Heart left ventricle (tissue), 16 donors: ENCODE data around the gene SUMO3. TPM values are rescaled to one million over a fixed set of nuclear protein-coding genes. Genes with fewer than 3 reads are reported as not detected.

Experiments
- ATAC-seq, 4 donors: fragments of 200-7000 bp; cut with Tn5 transposase; one replicate each; pipeline ENCODE4 v1.9.1; 2020 to 2022; ENCODE audit warnings: moderate library complexity in 4 of 4, mild to moderate bottlenecking in 3 of 4, moderate number of reproducible peaks in 1 of 4
- DNase-seq, 5 donors: peaks; one replicate each; pipeline ENCODE4 v3.0.0-alpha.2; 2020
- H3K27ac ChIP-seq, 12 donors: fragments of 200-600 bp; sonication (generic) in 4 of 12; one replicate each; pipeline versions ENCODE4 v1.5.0 to v1.8.0; 2016 to 2022; ENCODE audit warnings: mild to moderate bottlenecking in 2 of 12
- H3K27me3 ChIP-seq, 9 donors: fragments of 200-600 bp; sonication (generic) in 2 of 9; one replicate each; pipeline versions ENCODE4 v1.5.1 to v1.8.0; 2016 to 2022; ENCODE audit warnings: mild to moderate bottlenecking in 3 of 9
- H3K36me3 ChIP-seq, 9 donors: fragments of 200-600 bp; sonication (generic) in 2 of 9; one replicate each; pipeline versions ENCODE4 v1.5.0 to v1.8.0; 2018 to 2022; ENCODE audit warnings: mild to moderate bottlenecking in 2 of 9
- H3K4me1 ChIP-seq, 12 donors: fragments of 200-600 bp; sonication (generic) in 4 of 12; one replicate each; pipeline versions ENCODE4 v1.5.0 to v1.8.0; 2016 to 2022; ENCODE audit warnings: mild to moderate bottlenecking in 3 of 12
- H3K4me3 ChIP-seq, 12 donors: fragments of 200-600 bp; sonication (generic) in 4 of 12; one replicate each; pipeline versions ENCODE4 v1.5.0 to v1.8.0; 2017 to 2022; ENCODE audit warnings: mild to moderate bottlenecking in 9 of 12, moderate library complexity in 4 of 12
- H3K9me3 ChIP-seq, 12 donors: fragments of 200-600 bp; sonication (generic) in 4 of 12; one replicate each; pipeline versions ENCODE4 v1.5.0 to v1.8.0; 2016 to 2022; ENCODE audit warnings: mild to moderate bottlenecking in 1 of 12
- CTCF ChIP-seq, 12 donors: fragments of 200-600 bp; sonication (generic) in 4 of 12; IDR thresholded peaks; one replicate each; pipeline versions ENCODE4 v1.5.0 to v1.8.0; 2018 to 2022; ENCODE audit warnings: antibody characterized with exemption in 12 of 12, mild to moderate bottlenecking in 5 of 12
- POLR2A ChIP-seq, 2 donors: fragments of 450-650 bp; IDR thresholded peaks; one replicate each; pipeline ENCODE4 v1.6.1; 2017; ENCODE audit warnings: antibody characterized with exemption in 2 of 2, mild to moderate bottlenecking in 2 of 2, moderate library complexity in 2 of 2
- WGBS, 4 donors: extraction: QIAGEN DNeasy Blood & Tissue Kit in 2 of 4; methylation state at CpG; one replicate each; pipeline versions ENCODE4 v1.1.5 to v1.1.7; 2013 to 2018; 5-methylcytosine and 5-hydroxymethylcytosine counted together
- intact Hi-C, 10 donors: fragments of 100-400 bp; cut with DNase I; formaldehyde crosslinking; loops; one replicate each; pipeline versions ENCODE4 v1.11.1 to v1.14.2; 2022
- polyA plus RNA-seq, 2 donors: library from polyadenylated mRNA; stranded (reverse); fragments of 200-250 nt; gene quantifications; one replicate each; pipeline ENCODE4 v1.2.3, GENCODE V29; 2013
- total RNA-seq, 9 donors: library from RNA; depleted of rRNA in 2 of 9; stranded (reverse); fragments of >200 nt in 2 of 9; fragmentation: NEBNext Ultra II Directional in 3 of 9; extraction: Animal tissue kit (Norgen Biotek cat#: 25700) in 3 of 9; gene quantifications; one replicate each; pipeline versions ENCODE4 v1.1.0 to v1.2.4, GENCODE V29; 2016 to 2023
- donor health status: ischemic (EF 13 %, LVEDD 7.1; RV severe dilation, severe dysfunction).
- donor health status: healthy with polysubstance abuse.
- donor health status: DM: no; HTN: yes; CAD: no.
- donor health status: DM: no; HTN: no; CAD: no.
- donor health status: ischemic (EF 25% LVEDD 6.9; RV normal size, moderate dysfunction).
- donor health status: ischemic (EF 25% LVEDD 5.7; RV mildly dilated, moderate dysfunction).
- donor health status: healthy.
- donor health status: DM: yes; HTN: yes; CAD: no.
- donor health status: ischemic (EF 35%, LVEDD 5.7; RV mildly dilated, moderate dysfunction).
- donor health status: nonischemic (EF 11% LVEDD 7.7; RV severe dilation, severe dysfunction).
- donor health status: DM: yes; HTN: yes; CAD: no.
- donor health status: PGD.
- donor health status: ischemic (EF 29% LVEDD 5.4; RV normal size, mild dysfunction).
- donor health status: nonischemic (EF 23%, LVEDD 6.1; RV moderate dilation, normal function).

SUMO3 gene
- total and polyA plus RNA-seq, 11 donors, result 22.0 to 108 (median 78.1) TPM

GRCh38 chr21:44784810-44785209 lies 33.1 kb downstream of the SUMO3 start:
- H3K4me3 ChIP-seq, result no peak overlapping the region
- 96 to 98% (median 97%) methylated on average over 6 of the region's 6 CpGs; no CpG with 5 or more reads in 1 of the 4 donors for whole genome bisulfite sequencing, 4 donors
- no peaks in the 10 kb centered on the region for H3K27me3 ChIP-seq
- ATAC-seq (peak in 1 of 4 donors; percentile 24), DNase-seq (no peak)
- H3K36me3 ChIP-seq, result peaks cover 0 to 33% (median 16%) of the 10 kb centered on the region in 9 donors
- no peak for TF ChIP-seq CTCF (IDR thresholded peaks at IDR 0.05)
- intact Hi-C loops, result no loop called here
- peaks cover 0 to 14% (median 0%) of the 10 kb centered on the region in 12 donors for H3K4me1 ChIP-seq
- no peaks in the 10 kb centered on the region for H3K9me3 ChIP-seq
- no peak overlapping the region for H3K27ac ChIP-seq

- Histone ChIP-seq H3K27ac (no peak overlapping the region), H3K4me3 (no peak overlapping the region), H3K36me3 (peaks cover 0 to 38% (median 20%) of the 10 kb centered on the region in 9 donors), H3K27me3 (no peaks in the 10 kb centered on the region), H3K4me1 (peaks cover 0 to 20% (median 0%) of the 10 kb centered on the region in 12 donors), H3K9me3 (no peaks in the 10 kb centered on the region)
- ATAC-seq (no peak), DNase-seq (no peak)
- TF ChIP-seq POLR2A (IDR thresholded peaks at IDR 0.05) (no peak), CTCF (IDR thresholded peaks at IDR 0.05) (no peak)
- intact Hi-C loops, result no loop called here
- 83 to 99% (median 88%) methylated on average over 5 of the region's 5 CpGs for WGBS, 4 donors
Observed at GRCh38 chr21:44783020-44783696, 34.7 kb downstream of the SUMO3 start.

GRCh38 chr21:44780767-44781459 lies 36.9 kb downstream of the SUMO3 start:
- TF ChIP-seq POLR2A (IDR thresholded peaks at IDR 0.05) (no peak), CTCF (IDR thresholded peaks at IDR 0.05) (no peak)
- no peak for DNase-seq
- peak in 2 of 4 donors; percentile 24 to 35 for ATAC-seq
- 81 to 89% (median 87%) methylated on average over 15 to 16 of the region's 16 CpGs for WGBS, 4 donors
- Histone ChIP-seq H3K4me3 (no peak overlapping the region), H3K9me3 (no peaks in the 10 kb centered on the region), H3K36me3 (peaks cover 0 to 52% (median 28%) of the 10 kb centered on the region in 9 donors), H3K27me3 (no peaks in the 10 kb centered on the region), H3K27ac (no peak overlapping the region), H3K4me1 (peaks cover 0 to 18% (median 0%) of the 10 kb centered on the region in 12 donors)
- intact Hi-C loops, result no loop called here

- intact Hi-C loops, result no loop called here
Observed at GRCh38 chr21:44780137-44780502, 37.7 kb downstream of the SUMO3 start.

More at GRCh38 chr21:44780137-44780502, 37.7 kb downstream of the SUMO3 start:
- H3K27ac ChIP-seq, result no peak overlapping the region
- H3K4me3 ChIP-seq, result no peak overlapping the region
- H3K4me1 ChIP-seq, result peaks cover 0 to 12% (median 0%) of the 10 kb centered on the region in 12 donors
- DNase-seq, result no peak
- H3K36me3 ChIP-seq, result peaks cover 0 to 52% (median 34%) of the 10 kb centered on the region in 9 donors
- no peaks in the 10 kb centered on the region for H3K9me3 ChIP-seq
- WGBS, 4 donors, result 87 to 91% (median 90%) methylated on average over 7 of the region's 7 CpGs
- no peaks in the 10 kb centered on the region for H3K27me3 ChIP-seq
- ATAC-seq, result no peak
- TF ChIP-seq POLR2A (IDR thresholded peaks at IDR 0.05) (no peak), CTCF (IDR thresholded peaks at IDR 0.05) (no peak)
